Liver (tissue), 9 donors: Measurements from ENCODE around the gene GLRA3. TPM values are rescaled to one million over a fixed set of nuclear protein-coding genes. Genes with fewer than 3 reads are reported as not detected.

Experiments used
- DNase-seq: peaks from one replicate; pipeline ENCODE4 v3.0.0-alpha.2; 2017; ENCODE audit warnings: low spot score
- H3K27ac ChIP-seq, 2 donors: one replicate each; pipeline ENCODE4 v1.7.0; 2013; ENCODE audit warnings: inconsistent platforms in 2 of 2, low read length in 2 of 2, control low read depth in 1 of 2, low read depth in 1 of 2, mild to moderate bottlenecking in 1 of 2
- H3K27me3 ChIP-seq, 4 donors: one replicate each; pipeline versions ENCODE4 v1.6.1 to v1.7.0; 2013; ENCODE audit warnings: low read length in 3 of 4, inconsistent platforms in 1 of 4, mild to moderate bottlenecking in 1 of 4, moderate library complexity in 1 of 4; ENCODE audit not compliant: control insufficient read depth in 4 of 4, insufficient read depth in 4 of 4
- H3K36me3 ChIP-seq, 4 donors: one replicate each; pipeline versions ENCODE4 v1.6.1 to v1.7.0; 2013; ENCODE audit warnings: low read length in 3 of 4, mild to moderate bottlenecking in 3 of 4, low read depth in 1 of 4, moderate library complexity in 1 of 4; ENCODE audit not compliant: control insufficient read depth in 4 of 4, insufficient read depth in 3 of 4
- H3K4me1 ChIP-seq, 4 donors: one replicate each; pipeline versions ENCODE4 v1.6.1 to v1.7.0; 2013; ENCODE audit warnings: low read length in 3 of 4, mild to moderate bottlenecking in 3 of 4, moderate library complexity in 1 of 4; ENCODE audit not compliant: control insufficient read depth in 4 of 4, insufficient read depth in 4 of 4
- H3K4me3 ChIP-seq, 3 donors: one replicate each; pipeline versions ENCODE4 v1.6.1 to v1.7.0; 2013; ENCODE audit warnings: low read length in 3 of 3, control low read depth in 1 of 3, low read depth in 1 of 3, mild to moderate bottlenecking in 1 of 3
- H3K9ac ChIP-seq, 2 donors: one replicate each; pipeline ENCODE4 v1.7.0; 2013; ENCODE audit warnings: low read length in 2 of 2, mild to moderate bottlenecking in 2 of 2, moderate library complexity in 2 of 2, control low read depth in 1 of 2, low read depth in 1 of 2
- H3K9me3 ChIP-seq, 4 donors: one replicate each; pipeline versions ENCODE4 v1.6.1 to v1.7.0; 2013; ENCODE audit warnings: low read length in 3 of 4; ENCODE audit not compliant: control insufficient read depth in 4 of 4
- GABPA ChIP-seq, 2 donors: IDR thresholded peaks in 1 of 2; conservative IDR thresholded peaks in 1 of 2; 2 replicates each; pipeline ENCODE4 v1.6.1; 2016; ENCODE audit warnings: antibody characterized with exemption in 2 of 2, mild to moderate bottlenecking in 1 of 2, moderate library complexity in 1 of 2
- JUND ChIP-seq, 2 donors: IDR thresholded peaks; 2 replicates each; pipeline ENCODE4 v1.6.1; 2016; ENCODE audit warnings: antibody characterized with exemption in 2 of 2
- NR2F2 ChIP-seq: IDR thresholded peaks from 2 replicates; pipeline ENCODE4 v1.6.1; 2016; ENCODE audit warnings: antibody characterized with exemption
- RAD21 ChIP-seq, 2 donors: IDR thresholded peaks; 2 replicates each; pipeline ENCODE4 v1.6.1; 2016; ENCODE audit warnings: antibody characterized with exemption in 2 of 2, mild to moderate bottlenecking in 2 of 2
- RXRA ChIP-seq, 2 donors: IDR thresholded peaks; 2 replicates each; pipeline ENCODE4 v1.6.1; 2017 to 2018; ENCODE audit warnings: antibody characterized with exemption in 2 of 2, mild to moderate bottlenecking in 1 of 2
- TAF1 ChIP-seq: conservative IDR thresholded peaks from 2 replicates; pipeline ENCODE4 v1.6.1; 2016; ENCODE audit warnings: antibody characterized with exemption, mild to moderate bottlenecking
- YY1 ChIP-seq: IDR thresholded peaks from 2 replicates; pipeline ENCODE4 v1.6.1; 2016; ENCODE audit warnings: antibody characterized with exemption, mild to moderate bottlenecking
- WGBS: extraction: QIAGEN DNeasy Blood & Tissue Kit; methylation state at CpG from one replicate; pipeline ENCODE4 v1.1.7; 2013; 5-methylcytosine and 5-hydroxymethylcytosine counted together
- polyA plus RNA-seq, 2 donors: library from polyadenylated mRNA; stranded (reverse) in 1 of 2; unstranded in 1 of 2; fragments of 200-250 nt in 1 of 2; fragments of >200 nt in 1 of 2; fragmentation: Nextera tagmentation in 1 of 2; extraction: Ambion mirVana in 1 of 2; gene quantifications; one replicate each; pipeline versions ENCODE4 v1.2.1 to v1.2.3, GENCODE V29; 2013 to 2015
- total RNA-seq, 2 donors: library from RNA; depleted of rRNA; stranded (reverse); fragments of >200 nt; gene quantifications; one replicate each; pipeline ENCODE4 v1.2.3, GENCODE V29; 2014
- TF ChIP-seq, protein P1 (sequence below): IDR thresholded peaks from 2 replicates; pipeline ENCODE4 v1.6.1; 2016; ENCODE audit warnings: antibody characterized with exemption
- TF ChIP-seq, protein P2 (sequence below): fragments of 150-350 bp; IDR thresholded peaks from 2 replicates; pipeline ENCODE4 v1.5.1; 2017; ENCODE audit warnings: improper control_type of control experiment, low read depth, low read length; ENCODE audit not compliant: missing input control
- TF ChIP-seq, protein P3 (sequence below): IDR thresholded peaks from 2 replicates; pipeline ENCODE4 v1.6.1; 2016; ENCODE audit warnings: antibody characterized with exemption
- donor health status: healthy.
- donor health status: healthy.
- donor health status: healthy.
- donor health status: healthy.
- donor health status: healthy.

The GLRA3 gene
- total and polyA plus RNA-seq, 4 donors: not detected

DNA sequence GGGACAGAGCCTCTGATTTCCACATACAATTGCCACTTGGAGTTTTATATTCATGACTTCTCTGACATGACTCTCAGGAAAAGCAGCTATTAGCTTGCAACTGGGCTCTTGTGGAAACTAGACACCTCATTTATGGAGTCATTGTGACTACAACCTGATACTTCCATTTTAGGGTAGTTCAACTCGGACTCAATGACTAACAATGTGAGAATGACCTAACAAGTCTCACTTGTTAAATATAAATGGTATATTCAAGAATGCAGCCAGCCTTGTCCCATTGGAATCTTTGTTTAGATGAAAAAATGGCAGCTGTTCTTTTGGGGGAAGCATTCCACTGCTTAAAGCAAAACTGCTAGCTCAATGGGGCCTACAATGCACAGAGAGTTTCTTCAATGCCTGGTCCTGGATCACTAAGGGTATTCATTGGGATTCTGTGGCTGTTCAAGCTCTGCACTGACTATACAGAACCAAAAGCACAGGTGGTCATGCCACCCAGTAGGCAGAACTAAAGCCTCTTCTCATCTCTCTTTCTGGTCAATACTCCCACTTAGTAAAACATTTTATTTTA lies 36.5 kb upstream of the GLRA3 start (continued):
- no peak for TF ChIP-seq YY1
- TF ChIP-seq, protein P1, sequence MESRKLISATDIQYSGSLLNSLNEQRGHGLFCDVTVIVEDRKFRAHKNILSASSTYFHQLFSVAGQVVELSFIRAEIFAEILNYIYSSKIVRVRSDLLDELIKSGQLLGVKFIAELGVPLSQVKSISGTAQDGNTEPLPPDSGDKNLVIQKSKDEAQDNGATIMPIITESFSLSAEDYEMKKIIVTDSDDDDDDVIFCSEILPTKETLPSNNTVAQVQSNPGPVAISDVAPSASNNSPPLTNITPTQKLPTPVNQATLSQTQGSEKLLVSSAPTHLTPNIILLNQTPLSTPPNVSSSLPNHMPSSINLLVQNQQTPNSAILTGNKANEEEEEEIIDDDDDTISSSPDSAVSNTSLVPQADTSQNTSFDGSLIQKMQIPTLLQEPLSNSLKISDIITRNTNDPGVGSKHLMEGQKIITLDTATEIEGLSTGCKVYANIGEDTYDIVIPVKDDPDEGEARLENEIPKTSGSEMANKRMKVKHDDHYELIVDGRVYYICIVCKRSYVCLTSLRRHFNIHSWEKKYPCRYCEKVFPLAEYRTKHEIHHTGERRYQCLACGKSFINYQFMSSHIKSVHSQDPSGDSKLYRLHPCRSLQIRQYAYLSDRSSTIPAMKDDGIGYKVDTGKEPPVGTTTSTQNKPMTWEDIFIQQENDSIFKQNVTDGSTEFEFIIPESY: no peak
- no peak for TF ChIP-seq TAF1

DNA sequence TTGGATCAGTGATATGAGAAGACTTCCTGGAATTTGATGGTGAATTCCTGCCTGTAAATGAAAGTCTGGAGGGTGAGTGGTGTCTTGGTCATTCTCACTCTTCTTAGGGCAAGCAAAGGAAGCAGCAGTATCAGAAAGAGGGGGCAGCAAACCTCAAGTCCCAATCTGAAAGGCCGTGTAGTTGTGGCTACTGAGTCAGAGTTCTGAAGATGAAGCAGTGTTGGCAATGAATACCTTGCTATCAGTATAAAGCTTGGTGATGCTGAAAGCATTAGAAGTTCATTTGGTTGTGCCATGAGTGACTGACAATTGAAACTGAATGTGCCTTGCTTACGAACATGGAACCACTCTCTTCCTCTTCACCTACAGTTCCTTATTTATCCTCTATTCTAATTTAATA lies 35.0 kb upstream of the GLRA3 start:
- no peak overlapping the region for H3K9ac ChIP-seq
- no peaks in the 10 kb centered on the region for H3K36me3 ChIP-seq
- no peak overlapping the region for H3K4me3 ChIP-seq
- no peaks in the 10 kb centered on the region for H3K27me3 ChIP-seq
- TF ChIP-seq, protein P2, sequence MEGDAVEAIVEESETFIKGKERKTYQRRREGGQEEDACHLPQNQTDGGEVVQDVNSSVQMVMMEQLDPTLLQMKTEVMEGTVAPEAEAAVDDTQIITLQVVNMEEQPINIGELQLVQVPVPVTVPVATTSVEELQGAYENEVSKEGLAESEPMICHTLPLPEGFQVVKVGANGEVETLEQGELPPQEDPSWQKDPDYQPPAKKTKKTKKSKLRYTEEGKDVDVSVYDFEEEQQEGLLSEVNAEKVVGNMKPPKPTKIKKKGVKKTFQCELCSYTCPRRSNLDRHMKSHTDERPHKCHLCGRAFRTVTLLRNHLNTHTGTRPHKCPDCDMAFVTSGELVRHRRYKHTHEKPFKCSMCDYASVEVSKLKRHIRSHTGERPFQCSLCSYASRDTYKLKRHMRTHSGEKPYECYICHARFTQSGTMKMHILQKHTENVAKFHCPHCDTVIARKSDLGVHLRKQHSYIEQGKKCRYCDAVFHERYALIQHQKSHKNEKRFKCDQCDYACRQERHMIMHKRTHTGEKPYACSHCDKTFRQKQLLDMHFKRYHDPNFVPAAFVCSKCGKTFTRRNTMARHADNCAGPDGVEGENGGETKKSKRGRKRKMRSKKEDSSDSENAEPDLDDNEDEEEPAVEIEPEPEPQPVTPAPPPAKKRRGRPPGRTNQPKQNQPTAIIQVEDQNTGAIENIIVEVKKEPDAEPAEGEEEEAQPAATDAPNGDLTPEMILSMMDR: no peak
- TF ChIP-seq, protein P3, sequence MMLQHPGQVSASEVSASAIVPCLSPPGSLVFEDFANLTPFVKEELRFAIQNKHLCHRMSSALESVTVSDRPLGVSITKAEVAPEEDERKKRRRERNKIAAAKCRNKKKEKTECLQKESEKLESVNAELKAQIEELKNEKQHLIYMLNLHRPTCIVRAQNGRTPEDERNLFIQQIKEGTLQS: no peak
- TF ChIP-seq NR2F2 (no peak), JUND (IDR thresholded peaks at IDR 0.05) (no peak), YY1 (no peak), RAD21 (IDR thresholded peaks at IDR 0.05) (no peak), RXRA (IDR thresholded peaks at IDR 0.05) (no peak)
- no peaks in the 10 kb centered on the region for H3K4me1 ChIP-seq
- 78% methylated on average over 2 of the region's 2 CpGs for WGBS
- no peak overlapping the region for H3K27ac ChIP-seq
- no peak for DNase-seq
- no peaks in the 10 kb centered on the region for H3K9me3 ChIP-seq

DNA sequence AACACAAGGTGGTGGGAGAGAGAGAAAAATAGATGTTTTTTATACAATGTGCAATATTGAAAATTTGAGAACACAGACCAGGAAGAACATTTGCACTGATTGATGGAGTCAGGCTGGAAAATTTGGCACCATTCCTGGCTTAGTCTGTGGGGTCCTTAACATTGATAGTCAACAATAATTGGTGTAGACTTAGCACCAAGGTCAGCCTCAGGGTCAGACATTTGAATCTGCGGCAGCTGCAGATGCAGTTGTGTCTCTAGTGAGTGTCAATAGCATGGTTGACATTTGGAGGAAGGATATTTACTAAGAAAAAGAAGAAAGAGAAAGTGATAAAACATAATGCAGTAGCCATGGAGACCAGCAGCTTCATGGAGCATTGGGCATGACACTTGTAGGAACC lies 31.5 kb upstream of the GLRA3 start:
- H3K27ac ChIP-seq: no peak overlapping the region
- no peak for TF ChIP-seq GABPA (IDR thresholded peaks at IDR 0.05 in 1 of 2, conservative IDR thresholded peaks at IDR 0.05 in 1 of 2)
- TF ChIP-seq, protein P2: no peak
- no peak for TF ChIP-seq TAF1
- H3K27me3 ChIP-seq: no peaks in the 10 kb centered on the region
- 51% methylated on average over 1 of the region's 1 CpG for WGBS
- no peaks in the 10 kb centered on the region for H3K9me3 ChIP-seq
- H3K4me3 ChIP-seq: no peak overlapping the region
- DNase-seq: no peak
- H3K9ac ChIP-seq: no peak overlapping the region
- no peaks in the 10 kb centered on the region for H3K36me3 ChIP-seq
- no peaks in the 10 kb centered on the region for H3K4me1 ChIP-seq
